Thyroid gland (tissue), 4 donors: Measurements from ENCODE around the gene DMD.

Experiments
- CTCF ChIP-seq, 6 experiments: fragments of 200-600 bp in 3 of 6; fragments of 450-650 bp in 3 of 6; sonication (generic) in 3 of 6; IDR thresholded peaks; one replicate each; pipeline ENCODE4 v1.5.1; 2016 to 2019; ENCODE audit warnings: antibody characterized with exemption in 6 of 6, mild to moderate bottlenecking in 2 of 6, inconsistent platforms in 1 of 6, moderate library complexity in 1 of 6
- POLR2A ChIP-seq, 2 donors: fragments of 450-650 bp; IDR thresholded peaks; one replicate each; pipeline ENCODE4 v1.6.1; 2017; ENCODE audit warnings: antibody characterized with exemption in 2 of 2, mild to moderate bottlenecking in 2 of 2, moderate library complexity in 1 of 2

GRCh38 chrX:31837445-31838049, 1373.8 kb downstream of the DMD start:
- TF ChIP-seq CTCF (IDR thresholded peaks at IDR 0.05) = no peak
- TF ChIP-seq POLR2A (IDR thresholded peaks at IDR 0.05) = no peak
